K562 (cell line): ENCODE results near the gene ZDHHC11.
"Not testable (repeated sequence)": the region's sequence is repeated elsewhere in the genome, so short reads cannot be mapped to it uniquely, and the experiment has no call there.

ENCODE experiments used
- EGR1 ChIP-seq: fragments of 450-650 bp; conservative IDR thresholded peaks from 2 replicates; pipeline ENCODE4 v1.6.1; 2017; ENCODE audit warnings: mild to moderate bottlenecking
- KDM1A ChIP-seq, 2 experiments: fragments of 450-650 bp; IDR thresholded peaks; 2 replicates each; pipeline ENCODE4 v1.6.1; 2016; ENCODE audit warnings: mild to moderate bottlenecking in 2 of 2

GRCh38 chr5:807719-808514 is 42.9 kb downstream of the ZDHHC11 start:
- not testable (repeated sequence) for TF ChIP-seq EGR1; KDM1A (IDR thresholded peaks at IDR 0.05)
